ENCODE results near the gene DMAC2L.

DNA sequence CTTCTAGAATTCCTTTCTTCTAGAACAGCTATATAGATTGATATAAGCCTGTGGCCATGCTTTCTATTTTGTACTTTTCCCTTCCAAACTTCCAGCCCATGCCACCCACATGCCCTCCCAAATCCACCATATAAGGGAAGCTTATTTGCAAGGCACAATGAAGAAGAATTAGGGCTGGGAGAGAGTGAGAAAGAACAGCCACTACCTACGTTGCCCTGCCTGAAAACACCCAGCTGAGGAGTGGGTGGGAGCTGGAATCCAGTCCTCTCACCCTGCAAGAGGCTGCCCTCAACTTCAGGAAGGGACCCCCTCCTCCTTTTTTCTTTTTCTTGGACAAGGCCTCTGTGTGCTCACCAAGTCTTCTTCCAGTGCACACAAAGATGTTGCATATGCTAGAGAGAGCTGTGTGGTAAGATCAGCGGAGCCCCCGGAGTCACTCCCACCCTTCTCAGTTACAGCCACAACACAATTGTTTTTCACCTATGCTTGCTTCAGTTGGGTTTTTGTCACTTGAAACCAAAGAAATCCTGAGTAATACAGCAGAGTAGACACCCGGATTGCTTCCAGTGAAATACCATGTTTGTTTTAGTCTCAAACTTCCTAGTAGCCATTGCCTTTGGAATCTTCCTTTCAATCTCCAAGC, 45.8 kb downstream of the DMAC2L start:
- TF ChIP-seq TAF1 (IDR thresholded peaks at IDR 0.05; ENCODE audit: low read depth), result no peak
- no peak for TF ChIP-seq RAD21 (conservative IDR thresholded peaks at IDR 0.05)
- TF ChIP-seq CTCF (IDR thresholded peaks at IDR 0.05; ENCODE audit: poor library complexity, severe bottlenecking), result no peak
- TF ChIP-seq, protein P1, sequence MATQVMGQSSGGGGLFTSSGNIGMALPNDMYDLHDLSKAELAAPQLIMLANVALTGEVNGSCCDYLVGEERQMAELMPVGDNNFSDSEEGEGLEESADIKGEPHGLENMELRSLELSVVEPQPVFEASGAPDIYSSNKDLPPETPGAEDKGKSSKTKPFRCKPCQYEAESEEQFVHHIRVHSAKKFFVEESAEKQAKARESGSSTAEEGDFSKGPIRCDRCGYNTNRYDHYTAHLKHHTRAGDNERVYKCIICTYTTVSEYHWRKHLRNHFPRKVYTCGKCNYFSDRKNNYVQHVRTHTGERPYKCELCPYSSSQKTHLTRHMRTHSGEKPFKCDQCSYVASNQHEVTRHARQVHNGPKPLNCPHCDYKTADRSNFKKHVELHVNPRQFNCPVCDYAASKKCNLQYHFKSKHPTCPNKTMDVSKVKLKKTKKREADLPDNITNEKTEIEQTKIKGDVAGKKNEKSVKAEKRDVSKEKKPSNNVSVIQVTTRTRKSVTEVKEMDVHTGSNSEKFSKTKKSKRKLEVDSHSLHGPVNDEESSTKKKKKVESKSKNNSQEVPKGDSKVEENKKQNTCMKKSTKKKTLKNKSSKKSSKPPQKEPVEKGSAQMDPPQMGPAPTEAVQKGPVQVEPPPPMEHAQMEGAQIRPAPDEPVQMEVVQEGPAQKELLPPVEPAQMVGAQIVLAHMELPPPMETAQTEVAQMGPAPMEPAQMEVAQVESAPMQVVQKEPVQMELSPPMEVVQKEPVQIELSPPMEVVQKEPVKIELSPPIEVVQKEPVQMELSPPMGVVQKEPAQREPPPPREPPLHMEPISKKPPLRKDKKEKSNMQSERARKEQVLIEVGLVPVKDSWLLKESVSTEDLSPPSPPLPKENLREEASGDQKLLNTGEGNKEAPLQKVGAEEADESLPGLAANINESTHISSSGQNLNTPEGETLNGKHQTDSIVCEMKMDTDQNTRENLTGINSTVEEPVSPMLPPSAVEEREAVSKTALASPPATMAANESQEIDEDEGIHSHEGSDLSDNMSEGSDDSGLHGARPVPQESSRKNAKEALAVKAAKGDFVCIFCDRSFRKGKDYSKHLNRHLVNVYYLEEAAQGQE (IDR thresholded peaks at IDR 0.05; ENCODE audit: borderline replicate concordance), result no peak
- no peak for TF ChIP-seq EP300 (conservative IDR thresholded peaks at IDR 0.05; ENCODE audit: poor library complexity, severe bottlenecking)
- no peak for TF ChIP-seq POLR2AphosphoS5 (IDR thresholded peaks at IDR 0.05)
